Trophoblast cell (in vitro differentiated cells and primary cell): Measurements from ENCODE around the gene HEPHL1.
A peak's percentile ranks its signal among the peaks of the same experiment; 100 is the strongest.

Experiments
- DNase-seq, 2 donors: peaks; one replicate each; pipeline ENCODE4 v3.0.0-alpha.2; 2016
- H2AFZ ChIP-seq: 2 replicates; pipeline ENCODE4 v1.6.1; 2013; ENCODE audit warnings: low read length, moderate library complexity, mild to moderate bottlenecking; ENCODE audit not compliant: insufficient read depth, poor library complexity
- H2AK5ac ChIP-seq: 2 replicates; pipeline ENCODE4 v1.6.1; 2013; ENCODE audit warnings: mild to moderate bottlenecking, low read length
- H2BK120ac ChIP-seq: 2 replicates; pipeline ENCODE4 v1.6.1; 2013; ENCODE audit warnings: low read length, mild to moderate bottlenecking, moderate library complexity; ENCODE audit not compliant: insufficient read depth, poor library complexity
- H2BK12ac ChIP-seq: 2 replicates; pipeline ENCODE4 v1.6.1; 2013; ENCODE audit warnings: mild to moderate bottlenecking, low read length, moderate library complexity
- H2BK5ac ChIP-seq: 2 replicates; pipeline ENCODE4 v1.6.1; 2013; ENCODE audit warnings: low read length, low read depth, moderate library complexity, mild to moderate bottlenecking; ENCODE audit not compliant: poor library complexity
- H3K14ac ChIP-seq: 2 replicates; pipeline ENCODE4 v1.6.1; 2013; ENCODE audit warnings: mild to moderate bottlenecking, low read length
- H3K18ac ChIP-seq: 2 replicates; pipeline ENCODE4 v1.6.1; 2013; ENCODE audit warnings: mild to moderate bottlenecking, low read length
- H3K23ac ChIP-seq: 2 replicates; pipeline ENCODE4 v1.6.1; 2013; ENCODE audit warnings: low read length
- H3K27ac ChIP-seq: 2 replicates; pipeline ENCODE4 v1.5.1; 2013; ENCODE audit warnings: low read depth, mild to moderate bottlenecking, inconsistent platforms, low read length, moderate library complexity
- H3K27me3 ChIP-seq: 2 replicates; pipeline ENCODE4 v1.6.1; 2013; ENCODE audit warnings: inconsistent platforms, mild to moderate bottlenecking, low read length, moderate library complexity; ENCODE audit not compliant: insufficient read depth
- H3K36me3 ChIP-seq, 2 experiments: 1 replicate in 1 of 2; 2 replicates in 1 of 2; pipeline ENCODE4 v1.6.1; 2013; ENCODE audit warnings: low read length in 2 of 2, mild to moderate bottlenecking in 2 of 2, moderate library complexity in 1 of 2; ENCODE audit not compliant: insufficient read depth in 2 of 2, control insufficient read depth in 1 of 2
- H3K4ac ChIP-seq: 2 replicates; pipeline ENCODE4 v1.6.1; 2013; ENCODE audit warnings: low read depth, mild to moderate bottlenecking, low read length, moderate library complexity
- H3K4me1 ChIP-seq, 2 experiments: 1 replicate in 1 of 2; 2 replicates in 1 of 2; pipeline ENCODE4 v1.6.1; 2013; ENCODE audit warnings: low read length in 2 of 2, mild to moderate bottlenecking in 2 of 2, moderate library complexity in 1 of 2; ENCODE audit not compliant: insufficient read depth in 2 of 2, control insufficient read depth in 1 of 2
- H3K4me2 ChIP-seq: 2 replicates; pipeline ENCODE4 v1.6.1; 2013; ENCODE audit warnings: inconsistent platforms, mild to moderate bottlenecking, low read length, moderate library complexity
- H3K4me3 ChIP-seq: 2 replicates; pipeline ENCODE4 v1.5.1; 2013; ENCODE audit warnings: mild to moderate bottlenecking, low read depth, low read length, inconsistent platforms
- H3K79me1 ChIP-seq: one replicate; pipeline ENCODE4 v1.6.1; 2013; ENCODE audit warnings: low read length
- H3K79me2 ChIP-seq: 2 replicates; pipeline ENCODE4 v1.6.1; 2013; ENCODE audit warnings: low read length, mild to moderate bottlenecking; ENCODE audit not compliant: control insufficient read depth, insufficient read depth, poor library complexity
- H3K9ac ChIP-seq: 2 replicates; pipeline ENCODE4 v1.6.1; 2013; ENCODE audit warnings: mild to moderate bottlenecking, low read length
- H3K9me3 ChIP-seq: 2 replicates; pipeline ENCODE4 v1.6.1; 2013; ENCODE audit warnings: low read depth, mild to moderate bottlenecking, control low read depth, inconsistent platforms, low read length; ENCODE audit not compliant: insufficient read depth
- H4K12ac ChIP-seq: 2 replicates; pipeline ENCODE4 v1.6.1; 2013; ENCODE audit warnings: low read depth, mild to moderate bottlenecking, low read length, moderate library complexity
- H4K8ac ChIP-seq: 2 replicates; pipeline ENCODE4 v1.6.1; 2013; ENCODE audit warnings: low read depth, mild to moderate bottlenecking, low read length, moderate library complexity
- H4K91ac ChIP-seq: one replicate; pipeline ENCODE4 v1.6.1; 2013; ENCODE audit warnings: low read depth, mild to moderate bottlenecking, low read length, moderate library complexity
- WGBS: extraction: QIAGEN DNeasy Blood & Tissue Kit; methylation state at CpG from one replicate; pipeline ENCODE4 v1.1.7; 2013; ENCODE audit warnings: missing lambda C conversion rate; ENCODE audit not compliant: insufficient read length, insufficient coverage; ENCODE audit errors: extremely low coverage; 5-methylcytosine and 5-hydroxymethylcytosine counted together

Gene HEPHL1

GRCh38 chr11:94131047-94131717 lies 110.0 kb downstream of the HEPHL1 start:
- Histone ChIP-seq H3K36me3 (no peaks in the 10 kb centered on the region), H4K12ac (no peak overlapping the region), H2AFZ (no peak overlapping the region)

GRCh38 chr11:94131718-94132115 lies 110.6 kb downstream of the HEPHL1 start:
- Histone ChIP-seq H3K23ac (no peak overlapping the region), H2BK12ac (no peak overlapping the region), H3K9me3 (no peaks in the 10 kb centered on the region), H3K4me2 (no peak overlapping the region), H3K27me3 (no peaks in the 10 kb centered on the region), H3K4ac (no peak overlapping the region), H2AFZ (no peak overlapping the region), H2AK5ac (no peak overlapping the region), H3K18ac (no peak overlapping the region), H3K14ac (no peak overlapping the region), H3K4me3 (no peak overlapping the region), H3K79me2 (peaks cover 15% of the 10 kb centered on the region), H4K8ac (no peak overlapping the region), H3K79me1 (peaks cover 12% of the 10 kb centered on the region), H3K27ac (no peak overlapping the region), H4K91ac (no peak overlapping the region), H2BK5ac (no peak overlapping the region), H3K9ac (no peak overlapping the region), H4K12ac (no peak overlapping the region), H2BK120ac (no peak overlapping the region), H3K36me3 (no peaks in the 10 kb centered on the region), H3K4me1 (peaks cover 3 to 14% of the 10 kb centered on the region in 2 experiments)
- WGBS: no CpG with 5 or more reads among the region's 1 CpG
- no peak for DNase-seq

More at GRCh38 chr11:94131047-94131717, 110.0 kb downstream of the HEPHL1 start:
- Histone ChIP-seq H3K18ac (no peak overlapping the region), H3K4me1 (peaks cover 3 to 14% of the 10 kb centered on the region in 2 experiments), H2BK5ac (no peak overlapping the region), H3K9me3 (no peaks in the 10 kb centered on the region), H3K14ac (no peak overlapping the region), H2BK12ac (no peak overlapping the region), H3K4me3 (no peak overlapping the region), H3K9ac (no peak overlapping the region), H3K27me3 (no peaks in the 10 kb centered on the region), H3K4ac (peak overlapping the region; percentile 13), H3K23ac (no peak overlapping the region), H4K91ac (no peak overlapping the region), H3K79me1 (peaks cover 12% of the 10 kb centered on the region), H3K27ac (no peak overlapping the region), H2AK5ac (no peak overlapping the region), H3K79me2 (peaks cover 15% of the 10 kb centered on the region), H3K4me2 (no peak overlapping the region), H2BK120ac (no peak overlapping the region), H4K8ac (no peak overlapping the region)
- no peak for DNase-seq
- no CpG with 5 or more reads among the region's 3 CpGs for WGBS

DNA sequence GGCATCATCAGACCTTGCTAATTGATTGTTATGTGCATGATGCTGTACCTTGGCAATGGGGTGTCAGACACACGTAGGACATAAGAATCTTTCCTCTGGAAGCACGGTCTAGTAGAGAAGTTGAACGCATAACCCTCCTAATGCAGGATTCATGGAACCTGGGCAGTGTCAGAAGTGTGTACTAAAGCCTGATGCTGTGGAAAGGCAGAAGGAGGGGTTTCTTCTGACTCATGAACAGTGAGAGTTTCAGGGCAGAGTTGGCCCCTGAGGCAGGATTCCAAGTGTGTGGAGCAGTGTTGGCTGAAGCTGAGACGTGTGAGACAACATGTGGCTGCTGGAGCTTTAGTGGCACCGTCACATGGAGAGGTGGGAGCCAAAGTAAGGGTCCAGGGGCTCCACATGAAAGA lies 111.0 kb downstream of the HEPHL1 start:
- peak; percentile 88 to 90 for DNase-seq
- Histone ChIP-seq H3K4me3 (no peak overlapping the region), H3K27me3 (no peaks in the 10 kb centered on the region), H3K9me3 (no peaks in the 10 kb centered on the region), H3K23ac (no peak overlapping the region), H3K79me1 (peaks cover 12% of the 10 kb centered on the region), H3K4me2 (no peak overlapping the region), H2AFZ (no peak overlapping the region), H2AK5ac (no peak overlapping the region), H3K27ac (no peak overlapping the region), H3K79me2 (peaks cover 15% of the 10 kb centered on the region), H2BK12ac (no peak overlapping the region), H4K12ac (no peak overlapping the region), H4K91ac (no peak overlapping the region), H3K18ac (no peak overlapping the region), H3K4ac (no peak overlapping the region), H4K8ac (no peak overlapping the region), H3K4me1 (peaks cover 3 to 14% of the 10 kb centered on the region in 2 experiments), H3K36me3 (no peaks in the 10 kb centered on the region), H3K9ac (no peak overlapping the region), H2BK120ac (no peak overlapping the region), H2BK5ac (no peak overlapping the region), H3K14ac (no peak overlapping the region)
- no CpG with 5 or more reads among the region's 5 CpGs for WGBS

DNA sequence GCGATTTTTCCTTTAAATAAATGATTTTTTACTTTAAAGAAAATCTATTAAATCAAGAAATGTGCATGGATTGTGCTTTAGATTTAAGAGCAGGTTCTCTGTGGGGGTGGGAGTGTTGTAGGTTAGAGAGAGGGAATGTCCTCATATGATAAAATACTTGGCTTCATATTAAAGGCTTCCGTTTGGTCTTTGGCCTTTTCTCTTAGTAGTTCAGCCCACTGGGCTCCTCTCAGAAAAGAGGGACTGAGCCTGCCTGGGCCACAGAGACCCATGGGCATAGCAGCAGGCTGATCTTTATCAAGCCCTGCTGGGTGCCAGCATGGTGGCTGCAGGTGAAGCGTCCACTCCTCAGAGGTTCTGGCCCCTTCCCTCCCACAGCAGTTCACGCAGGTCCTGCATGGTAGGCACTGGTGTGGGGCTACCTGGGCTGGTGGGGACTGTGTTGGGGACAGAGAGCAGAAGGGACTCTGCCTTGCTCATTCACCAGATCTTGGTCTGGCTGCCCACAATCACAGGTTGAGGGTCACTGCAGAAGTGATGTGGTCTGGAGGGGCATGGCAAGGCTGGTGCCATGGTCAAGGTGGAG lies 111.8 kb downstream of the HEPHL1 start:
- H3K79me2 ChIP-seq: peaks cover 17% of the 10 kb centered on the region
- peaks cover 2% of the 10 kb centered on the region for H3K9me3 ChIP-seq
- H2AFZ ChIP-seq: no peak overlapping the region
- no peak overlapping the region for H4K91ac ChIP-seq
- no peak overlapping the region for H2BK12ac ChIP-seq
- no peak overlapping the region for H2BK5ac ChIP-seq
- no peak overlapping the region for H3K14ac ChIP-seq
- no peak overlapping the region for H3K4me3 ChIP-seq
- H4K12ac ChIP-seq: no peak overlapping the region
- H3K18ac ChIP-seq: no peak overlapping the region
- no CpG with 5 or more reads among the region's 4 CpGs for WGBS
- peak; percentile 28 to 51 for DNase-seq
- no peak overlapping the region for H2BK120ac ChIP-seq
- H4K8ac ChIP-seq: no peak overlapping the region
- H3K4me2 ChIP-seq: no peak overlapping the region
- no peaks in the 10 kb centered on the region for H3K27me3 ChIP-seq
- H3K79me1 ChIP-seq: peaks cover 12% of the 10 kb centered on the region
- no peaks in the 10 kb centered on the region for H3K36me3 ChIP-seq
- peak overlapping the region; percentile 49 for H3K4ac ChIP-seq
- H3K23ac ChIP-seq: no peak overlapping the region
- H3K9ac ChIP-seq: no peak overlapping the region
- peaks cover 3 to 14% of the 10 kb centered on the region in 2 experiments for H3K4me1 ChIP-seq
- no peak overlapping the region for H3K27ac ChIP-seq
- H2AK5ac ChIP-seq: no peak overlapping the region
